DND-41 (cell line): ENCODE data around the gene TSPOAP1.

ENCODE experiments used
- EZH2 ChIP-seq: IDR thresholded peaks from 3 replicates; pipeline ENCODE4 v1.6.1; 2012; ENCODE audit warnings: borderline replicate concordance, low read depth, mild to moderate bottlenecking, moderate library complexity, low read length, inconsistent platforms; ENCODE audit not compliant: severe bottlenecking
- TF ChIP-seq, protein P1 (sequence below): IDR thresholded peaks from 2 replicates; pipeline ENCODE4 v1.5.1; 2012; ENCODE audit warnings: borderline replicate concordance, low read length, moderate library complexity, mild to moderate bottlenecking; ENCODE audit not compliant: poor library complexity, severe bottlenecking; ENCODE audit errors: extremely low read depth

DNA sequence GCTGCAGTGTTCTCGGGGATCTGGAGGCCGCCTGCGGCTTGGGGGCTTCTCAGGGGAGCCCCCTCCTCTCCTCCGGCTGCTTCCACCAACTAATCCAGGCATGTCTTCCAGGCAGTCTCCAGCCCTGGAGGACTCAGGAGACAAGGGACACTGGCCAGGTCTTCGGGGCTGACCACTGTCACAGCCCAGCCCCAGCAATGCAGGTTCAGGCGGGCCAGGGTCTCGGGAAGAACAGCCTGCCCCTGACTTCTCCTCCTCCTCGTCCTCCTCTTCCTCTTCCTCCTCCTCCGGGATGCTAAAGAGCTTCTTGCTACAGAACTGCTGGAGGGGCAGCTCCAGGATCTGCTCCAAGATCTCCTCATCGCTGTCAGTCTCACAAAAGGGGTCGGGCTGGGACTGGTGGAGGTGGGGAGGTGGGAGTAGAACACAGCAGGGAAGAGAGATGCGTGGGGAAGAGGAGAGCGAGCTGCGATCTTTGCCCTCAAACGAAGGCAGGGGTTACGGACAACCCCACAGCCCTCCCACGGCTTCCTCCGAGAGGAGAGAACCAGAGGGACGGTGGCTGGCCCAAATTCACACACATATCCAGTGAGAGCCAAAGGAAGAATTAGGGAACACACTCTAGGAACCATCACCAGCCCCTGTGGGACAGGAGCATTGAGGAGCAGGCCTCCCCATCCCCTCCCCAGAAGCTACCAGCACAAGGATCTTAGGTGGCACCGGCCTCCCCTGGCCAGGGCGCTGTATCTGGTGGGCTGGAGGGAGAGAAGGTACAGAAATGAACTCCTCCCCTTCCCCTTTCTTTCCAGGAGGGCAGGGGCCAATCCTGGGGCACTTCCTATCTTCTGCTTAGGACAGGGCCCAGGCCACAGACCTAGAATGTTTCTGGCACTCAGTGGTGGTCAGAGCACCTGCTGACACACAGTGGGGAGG lies 19.3 kb downstream of the TSPOAP1 start:
- TF ChIP-seq, protein P1, sequence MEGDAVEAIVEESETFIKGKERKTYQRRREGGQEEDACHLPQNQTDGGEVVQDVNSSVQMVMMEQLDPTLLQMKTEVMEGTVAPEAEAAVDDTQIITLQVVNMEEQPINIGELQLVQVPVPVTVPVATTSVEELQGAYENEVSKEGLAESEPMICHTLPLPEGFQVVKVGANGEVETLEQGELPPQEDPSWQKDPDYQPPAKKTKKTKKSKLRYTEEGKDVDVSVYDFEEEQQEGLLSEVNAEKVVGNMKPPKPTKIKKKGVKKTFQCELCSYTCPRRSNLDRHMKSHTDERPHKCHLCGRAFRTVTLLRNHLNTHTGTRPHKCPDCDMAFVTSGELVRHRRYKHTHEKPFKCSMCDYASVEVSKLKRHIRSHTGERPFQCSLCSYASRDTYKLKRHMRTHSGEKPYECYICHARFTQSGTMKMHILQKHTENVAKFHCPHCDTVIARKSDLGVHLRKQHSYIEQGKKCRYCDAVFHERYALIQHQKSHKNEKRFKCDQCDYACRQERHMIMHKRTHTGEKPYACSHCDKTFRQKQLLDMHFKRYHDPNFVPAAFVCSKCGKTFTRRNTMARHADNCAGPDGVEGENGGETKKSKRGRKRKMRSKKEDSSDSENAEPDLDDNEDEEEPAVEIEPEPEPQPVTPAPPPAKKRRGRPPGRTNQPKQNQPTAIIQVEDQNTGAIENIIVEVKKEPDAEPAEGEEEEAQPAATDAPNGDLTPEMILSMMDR, result no peak
- TF ChIP-seq EZH2, result no peak
